Hindlimb muscle (tissue), 1 donor: ENCODE data around the gene PIP4K2A. TPM values are rescaled to one million over a fixed set of nuclear protein-coding genes. Genes with fewer than 3 reads are reported as not detected.
"Not testable (repeated sequence)": the region's sequence is repeated elsewhere in the genome, so short reads cannot be mapped to it uniquely, and the experiment has no call there.

ENCODE experiments used
- DNase-seq: peaks from one replicate; pipeline ENCODE4 v3.0.0-alpha.2; 2013
- polyA plus RNA-seq: library from polyadenylated mRNA; unstranded; fragments of 120-200 nt; gene quantifications from one replicate; pipeline ENCODE4 v1.2.1, GENCODE V29; 2013; ENCODE audit not compliant: insufficient read length

The PIP4K2A gene
- polyA plus RNA-seq, 1 donor: 19.9 TPM

GRCh38 chr10:22548344-22548743 lies 166.0 kb downstream of the PIP4K2A start:
- no peak for DNase-seq

- no peak for DNase-seq
These were observed 168.7 kb downstream of the PIP4K2A start for GRCh38 chr10:22545643-22546042.

GRCh38 chr10:22544325-22545068 lies 169.9 kb downstream of the PIP4K2A start:
- no peak for DNase-seq

- no peak for DNase-seq
These were observed 171.6 kb downstream of the PIP4K2A start for GRCh38 chr10:22542773-22543172.

GRCh38 chr10:22541900-22542299 lies 172.5 kb downstream of the PIP4K2A start:
- no peak for DNase-seq

GRCh38 chr10:22539579-22540298 lies 174.6 kb downstream of the PIP4K2A start:
- DNase-seq: no peak

- DNase-seq: no peak
These were observed 176.6 kb downstream of the PIP4K2A start for GRCh38 chr10:22537810-22538209.

GRCh38 chr10:22536620-22537019 lies 177.8 kb downstream of the PIP4K2A start:
- no peak for DNase-seq

GRCh38 chr10:22534849-22535604 lies 179.4 kb downstream of the PIP4K2A start:
- DNase-seq: no peak

GRCh38 chr10:22531441-22531840 lies 182.9 kb downstream of the PIP4K2A start:
- DNase-seq: no peak

- no peak for DNase-seq
These were observed 183.4 kb downstream of the PIP4K2A start for GRCh38 chr10:22531008-22531407.

GRCh38 chr10:22527520-22527919 lies 186.9 kb downstream of the PIP4K2A start:
- DNase-seq: no peak

GRCh38 chr10:22524333-22524732 lies 190.0 kb downstream of the PIP4K2A start:
- DNase-seq: not testable (repeated sequence)

- not testable (repeated sequence) for DNase-seq
These were observed 193.7 kb downstream of the PIP4K2A start for GRCh38 chr10:22520645-22521044.

GRCh38 chr10:22518167-22518724 lies 196.1 kb downstream of the PIP4K2A start:
- no peak for DNase-seq

- DNase-seq: no peak
These were observed 199.4 kb downstream of the PIP4K2A start for GRCh38 chr10:22515009-22515408.

GRCh38 chr10:22514414-22514758 lies 200.0 kb downstream of the PIP4K2A start:
- DNase-seq: not testable (repeated sequence)

- DNase-seq: not testable (repeated sequence)
These were observed 200.6 kb downstream of the PIP4K2A start for GRCh38 chr10:22513483-22514413.

- not testable (repeated sequence) for DNase-seq
These were observed 202.4 kb downstream of the PIP4K2A start for GRCh38 chr10:22512015-22512414.

GRCh38 chr10:22508214-22508613 lies 206.2 kb downstream of the PIP4K2A start:
- not testable (repeated sequence) for DNase-seq

- no peak for DNase-seq
These were observed 208.3 kb downstream of the PIP4K2A start for GRCh38 chr10:22505911-22506685.
